GM21381 (cell line): ENCODE results near the gene ZNF740.

Source experiments
- ATAC-seq: cut with Tn5 transposase; IDR thresholded peaks from one replicate; pipeline ENCODE4 v1.9.1; 2021; ENCODE audit warnings: mild to moderate bottlenecking, moderate library complexity; ENCODE audit not compliant: unreplicated experiment

ZNF740 gene

GRCh38 chr12:53244337-53244736 lies 63.8 kb downstream of the ZNF740 start:
- no peak for ATAC-seq
